ENCODE results near the gene EXTL1. TPM values are rescaled to one million over a fixed set of nuclear protein-coding genes. Genes with fewer than 3 reads are reported as not detected.
"Not testable (repeated sequence)": the region's sequence is repeated elsewhere in the genome, so short reads cannot be mapped to it uniquely, and the experiment has no call there.

EXTL1 gene, protein sequence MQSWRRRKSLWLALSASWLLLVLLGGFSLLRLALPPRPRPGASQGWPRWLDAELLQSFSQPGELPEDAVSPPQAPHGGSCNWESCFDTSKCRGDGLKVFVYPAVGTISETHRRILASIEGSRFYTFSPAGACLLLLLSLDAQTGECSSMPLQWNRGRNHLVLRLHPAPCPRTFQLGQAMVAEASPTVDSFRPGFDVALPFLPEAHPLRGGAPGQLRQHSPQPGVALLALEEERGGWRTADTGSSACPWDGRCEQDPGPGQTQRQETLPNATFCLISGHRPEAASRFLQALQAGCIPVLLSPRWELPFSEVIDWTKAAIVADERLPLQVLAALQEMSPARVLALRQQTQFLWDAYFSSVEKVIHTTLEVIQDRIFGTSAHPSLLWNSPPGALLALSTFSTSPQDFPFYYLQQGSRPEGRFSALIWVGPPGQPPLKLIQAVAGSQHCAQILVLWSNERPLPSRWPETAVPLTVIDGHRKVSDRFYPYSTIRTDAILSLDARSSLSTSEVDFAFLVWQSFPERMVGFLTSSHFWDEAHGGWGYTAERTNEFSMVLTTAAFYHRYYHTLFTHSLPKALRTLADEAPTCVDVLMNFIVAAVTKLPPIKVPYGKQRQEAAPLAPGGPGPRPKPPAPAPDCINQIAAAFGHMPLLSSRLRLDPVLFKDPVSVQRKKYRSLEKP
- total RNA-seq (2014; rRNA removed; shearing (Covaris generic)), result not detected in 2 replicates

DNA sequence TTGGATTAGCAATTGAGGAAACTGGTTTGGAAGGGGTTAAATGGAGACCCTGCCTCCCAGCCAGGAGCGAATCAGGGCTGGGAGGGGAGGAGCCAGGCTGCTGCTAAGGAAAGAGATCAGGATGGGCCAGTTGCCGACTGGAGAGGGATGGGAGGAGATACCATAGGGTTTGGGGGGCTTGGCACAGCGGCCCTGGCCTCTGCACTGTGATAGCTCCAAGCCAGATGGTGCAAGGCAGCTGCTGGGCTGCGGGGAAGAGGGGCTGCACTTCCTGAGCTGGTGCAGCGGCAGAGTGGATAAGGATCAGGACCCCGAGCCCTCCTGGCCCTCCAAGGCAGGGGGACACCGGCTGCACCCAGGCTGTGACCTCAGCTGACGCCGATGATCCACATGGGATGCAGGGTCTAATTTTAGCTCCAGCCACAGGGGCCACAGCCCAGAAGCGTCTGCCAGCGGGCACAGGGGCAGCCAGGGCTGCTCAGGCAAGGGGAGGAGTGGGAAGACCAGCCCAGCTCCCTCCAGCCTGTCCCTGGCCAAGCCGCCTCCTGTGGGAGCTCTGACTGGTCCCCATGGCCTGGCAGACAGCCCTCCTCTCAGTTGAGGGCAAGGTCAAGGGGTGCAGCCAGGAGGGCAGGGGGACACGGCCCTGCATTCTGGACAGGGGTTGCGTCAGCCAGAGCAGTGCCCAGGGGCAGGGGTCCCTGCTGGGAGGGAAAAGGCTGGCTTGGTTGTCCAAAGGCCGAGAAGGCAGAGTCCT is at the start of gene EXTL1:
Gene EXTL1 (plus strand): TSS at position 129 of the 757 bp plus-strand sequence. CDS start 872 bp downstream, outside the sequence.
- DNase-seq (ENCODE audit: low spot score), result no peak

DNA sequence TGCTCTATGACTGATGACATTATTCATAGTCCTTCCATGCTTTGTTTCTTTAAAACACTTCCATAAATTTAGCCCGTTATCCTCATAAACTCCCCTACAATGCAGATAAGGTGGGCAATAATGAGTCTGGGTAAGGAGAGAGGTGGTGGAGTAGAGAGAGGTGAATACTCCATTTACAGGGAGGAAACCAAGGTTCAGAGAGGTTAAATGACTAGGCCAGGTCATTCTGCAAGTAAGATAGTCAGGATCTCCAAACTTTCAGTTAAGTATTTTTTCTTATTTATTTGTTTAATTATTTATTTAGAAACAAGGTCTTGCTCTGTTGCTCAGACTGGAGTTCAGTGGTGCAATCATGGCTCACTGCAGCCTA is 49.8 kb upstream of the EXTL1 start:
- DNase-seq (ENCODE audit: low spot score), result no peak

DNA sequence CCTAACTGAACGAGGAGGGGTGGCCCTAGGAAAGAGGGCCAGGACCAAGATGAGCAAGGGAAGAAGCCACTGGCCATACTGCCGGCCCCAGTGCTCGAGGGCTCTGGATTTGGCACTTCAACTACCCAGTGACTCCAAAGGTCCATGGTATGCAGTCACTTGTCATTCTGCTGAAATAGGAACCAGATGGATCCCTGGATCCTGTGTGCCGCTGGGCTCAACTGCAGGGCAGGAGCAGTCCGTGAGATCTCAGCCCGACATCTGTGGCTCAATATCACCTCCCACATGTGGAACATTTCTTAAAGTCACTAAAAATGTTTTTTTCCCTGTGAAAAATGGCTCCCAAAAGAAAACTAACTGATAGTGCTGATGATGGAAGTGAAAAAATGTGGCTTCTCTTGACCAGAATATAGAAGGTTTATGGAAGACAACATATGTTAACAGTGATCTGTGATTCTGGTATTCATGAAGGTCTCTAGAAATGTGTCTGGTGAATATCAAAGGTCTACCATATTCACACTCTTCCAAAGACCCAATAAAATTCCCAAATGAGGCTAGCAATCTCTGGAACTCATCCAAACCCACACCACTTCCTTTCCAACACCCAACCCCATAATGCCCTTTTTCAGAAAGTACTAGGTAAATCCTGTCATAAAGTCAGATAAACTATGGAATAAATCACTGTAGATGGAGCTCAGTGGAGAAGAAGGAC is 47.8 kb upstream of the EXTL1 start:
- DNase-seq (ENCODE audit: low spot score), result no peak

DNA sequence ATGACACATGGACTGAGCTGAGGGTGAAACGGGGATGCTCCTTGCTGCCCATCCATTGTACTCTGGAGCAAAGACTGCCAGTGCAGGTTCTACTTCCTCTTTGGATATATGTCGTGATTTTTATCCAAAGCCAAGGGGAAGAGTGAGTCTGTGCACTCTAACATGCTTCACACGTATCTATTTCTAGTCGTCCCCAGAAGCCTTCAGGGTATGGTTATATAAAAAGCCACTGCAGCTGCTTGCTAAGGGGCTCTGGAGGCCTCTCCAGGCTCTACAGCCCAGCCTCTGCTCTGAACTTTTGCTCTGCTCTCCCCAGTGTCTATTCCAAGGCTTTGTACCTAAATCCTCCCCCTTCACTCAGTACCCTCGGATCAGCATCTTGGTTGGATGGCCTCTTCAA is 43.8 kb upstream of the EXTL1 start:
- DNase-seq (ENCODE audit: low spot score), result no peak

DNA sequence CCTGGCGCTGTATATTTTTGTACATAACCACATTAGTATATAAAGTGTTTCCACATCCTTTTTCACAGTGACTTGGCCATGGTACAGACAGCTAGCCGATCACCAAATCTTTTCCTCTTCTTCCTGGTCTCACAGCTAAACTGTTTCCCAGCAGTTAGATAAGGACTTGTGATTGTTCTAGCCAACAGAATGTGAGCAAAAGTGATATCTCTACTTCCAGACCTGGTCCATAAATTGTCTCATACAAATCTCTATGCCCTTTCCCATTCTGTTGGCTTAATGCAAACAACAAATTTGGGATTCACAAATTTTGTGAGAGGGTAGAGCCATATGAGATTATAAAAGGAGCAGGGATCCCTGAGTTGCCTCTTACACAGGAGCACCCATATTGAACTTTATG is 43.2 kb upstream of the EXTL1 start:
- no peak for DNase-seq (ENCODE audit: low spot score)

DNA sequence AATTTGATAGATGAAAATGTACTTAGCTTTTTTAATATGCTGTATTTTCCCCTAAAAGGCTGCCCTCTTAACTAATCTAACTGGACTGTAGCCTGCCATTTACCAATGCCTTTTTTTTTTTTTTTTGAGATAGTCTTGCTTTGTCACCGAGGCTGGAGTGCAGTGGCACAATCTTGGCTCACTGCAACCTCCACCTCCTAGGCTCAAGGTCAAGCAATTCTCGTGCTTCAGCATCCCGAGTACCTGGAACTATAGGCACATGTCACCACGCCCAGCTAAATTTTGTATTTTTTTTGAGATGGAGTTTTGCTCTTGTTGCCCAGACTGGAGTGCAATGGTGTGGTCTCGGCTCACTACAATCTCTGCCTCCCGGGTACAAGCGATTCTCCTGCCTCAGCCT is 42.4 kb upstream of the EXTL1 start:
- no peak for DNase-seq (ENCODE audit: low spot score)

DNA sequence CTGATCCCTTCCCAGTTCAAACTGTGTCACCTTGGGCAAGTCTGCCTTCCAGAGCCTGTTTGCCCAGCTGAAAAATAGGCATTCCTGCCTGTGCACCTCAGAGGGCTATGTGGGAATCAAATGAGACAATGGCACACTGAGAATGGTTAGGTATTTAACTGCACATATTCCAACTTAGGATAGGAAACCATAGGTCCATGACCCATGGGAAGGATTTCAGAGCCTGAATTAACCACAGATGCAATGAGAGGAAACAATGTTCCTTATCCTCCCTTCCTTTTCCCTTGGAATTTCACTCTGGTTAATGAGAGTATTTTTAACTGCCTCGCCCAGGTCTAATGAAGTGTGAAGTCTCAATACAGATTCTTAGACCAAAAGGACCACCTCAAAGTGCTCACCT is 36.4 kb upstream of the EXTL1 start:
- DNase-seq (ENCODE audit: low spot score), result no peak

DNA sequence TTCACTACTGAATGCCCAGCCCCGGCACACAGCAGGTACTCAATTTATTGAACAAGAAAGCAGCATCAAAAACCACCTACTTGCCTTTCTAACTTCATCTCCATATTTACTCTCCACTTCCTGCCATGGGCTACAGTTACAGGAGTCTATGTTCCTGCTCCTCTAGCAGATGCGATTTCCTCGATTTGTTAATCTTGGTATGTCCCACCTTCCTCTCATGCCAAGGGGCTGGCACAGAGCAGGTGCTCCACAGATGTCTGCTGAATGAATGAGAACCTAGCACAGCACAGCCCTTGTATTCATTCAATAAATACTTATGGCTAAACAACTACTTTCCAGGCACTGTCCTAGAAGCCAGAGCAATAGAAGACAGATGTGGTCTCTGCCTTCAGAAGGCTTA is 35.9 kb upstream of the EXTL1 start:
- DNase-seq (ENCODE audit: low spot score), result no peak

DNA sequence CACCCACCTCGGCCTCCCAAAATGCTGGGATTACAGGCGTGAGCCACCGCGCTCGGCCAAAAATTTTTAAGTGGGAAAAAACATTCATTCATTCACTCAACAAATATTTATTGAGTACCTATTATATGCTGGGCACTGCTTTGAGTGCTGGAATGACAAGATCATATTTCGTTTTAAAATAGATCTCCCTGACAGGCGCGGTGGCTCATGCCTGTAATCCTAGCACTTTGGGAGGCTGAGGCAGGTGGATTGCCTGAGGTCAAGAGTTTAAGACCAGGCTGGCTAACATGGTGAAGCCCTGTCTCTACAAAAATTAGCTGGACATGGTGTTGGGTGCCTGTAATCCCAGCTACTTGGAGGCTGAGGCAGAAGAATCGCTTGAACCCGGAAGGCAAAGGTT is 34.8 kb upstream of the EXTL1 start:
- not testable (repeated sequence) for DNase-seq (ENCODE audit: low spot score)

DNA sequence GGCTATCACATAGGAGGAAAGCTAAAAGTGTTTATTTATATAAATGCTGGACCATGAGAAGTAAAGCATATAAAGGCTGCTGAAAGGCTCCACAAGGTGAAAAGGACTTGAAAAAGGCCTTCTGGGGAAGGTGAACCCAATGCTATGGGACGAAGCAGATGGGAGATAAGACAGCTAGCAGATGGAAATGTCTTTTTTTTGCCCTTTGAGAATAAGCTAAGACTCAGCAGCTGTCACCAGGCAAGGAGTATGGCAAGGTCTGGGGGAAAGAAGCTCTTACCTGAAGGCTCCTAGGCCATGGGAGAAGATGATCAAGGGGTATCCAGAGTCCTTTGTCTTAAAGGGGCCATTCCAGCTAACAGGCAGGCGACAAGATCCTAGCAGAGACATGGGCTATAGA is 33.6 kb upstream of the EXTL1 start:
- DNase-seq (ENCODE audit: low spot score), result no peak

DNA sequence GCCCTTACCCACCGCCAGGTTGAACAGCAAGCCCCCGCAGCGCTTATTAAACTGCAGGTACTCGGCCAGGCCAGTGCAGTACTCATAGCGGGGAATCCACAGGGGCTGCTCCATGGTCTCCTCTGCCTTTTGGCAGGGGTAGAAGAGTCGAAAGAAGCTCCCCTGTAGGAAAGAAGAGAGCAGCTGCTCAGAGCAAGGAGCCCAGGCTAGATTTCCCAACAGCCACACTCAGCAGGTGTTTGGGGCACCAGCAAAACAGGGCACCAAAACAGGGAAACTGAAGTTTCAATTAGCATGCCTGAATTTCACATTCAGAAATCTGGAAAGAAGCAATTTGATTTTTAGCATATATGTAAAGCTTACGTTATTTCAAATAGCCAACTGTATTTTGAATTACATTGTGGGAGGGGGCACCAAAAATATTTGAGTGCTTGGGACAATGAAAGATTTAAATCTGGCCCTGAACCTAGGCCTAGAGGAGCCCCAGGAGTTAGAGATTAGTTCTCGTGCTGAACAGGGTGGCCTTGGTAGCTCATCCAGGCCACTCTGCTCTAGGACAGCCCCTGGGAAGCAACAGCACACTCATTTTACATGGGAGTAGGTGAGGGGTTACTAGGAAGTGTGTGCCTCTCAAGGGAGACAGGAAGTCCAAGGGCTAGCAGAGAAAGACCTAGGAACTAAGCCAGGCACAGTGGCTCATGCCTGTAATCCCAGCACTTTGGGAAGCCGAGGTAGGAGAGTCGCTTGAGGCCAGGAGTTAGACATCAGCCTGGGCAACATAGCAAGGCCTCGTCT is 31.9 kb upstream of the EXTL1 start:
- DNase-seq (ENCODE audit: low spot score), result peak; percentile 26

DNA sequence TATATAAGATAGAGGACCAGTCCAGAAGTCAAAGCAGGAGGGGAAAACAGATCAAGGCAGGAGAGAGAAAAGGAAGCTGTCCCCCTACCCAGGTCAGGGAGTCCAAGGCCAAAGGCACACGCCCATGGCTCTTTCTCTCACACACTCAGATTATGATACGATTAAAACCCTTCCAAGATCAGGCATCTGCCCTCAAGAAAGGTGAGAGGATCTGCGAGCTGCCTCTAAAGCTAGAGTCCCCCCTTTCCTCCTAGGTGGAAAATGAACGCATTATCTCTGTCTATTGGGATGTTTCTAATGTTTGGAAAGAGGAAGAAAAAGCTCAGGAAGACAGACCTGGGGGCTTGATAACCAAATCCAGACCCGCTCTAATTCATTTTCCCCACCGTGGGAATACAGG is 31.3 kb upstream of the EXTL1 start:
- no peak for DNase-seq (ENCODE audit: low spot score)

DNA sequence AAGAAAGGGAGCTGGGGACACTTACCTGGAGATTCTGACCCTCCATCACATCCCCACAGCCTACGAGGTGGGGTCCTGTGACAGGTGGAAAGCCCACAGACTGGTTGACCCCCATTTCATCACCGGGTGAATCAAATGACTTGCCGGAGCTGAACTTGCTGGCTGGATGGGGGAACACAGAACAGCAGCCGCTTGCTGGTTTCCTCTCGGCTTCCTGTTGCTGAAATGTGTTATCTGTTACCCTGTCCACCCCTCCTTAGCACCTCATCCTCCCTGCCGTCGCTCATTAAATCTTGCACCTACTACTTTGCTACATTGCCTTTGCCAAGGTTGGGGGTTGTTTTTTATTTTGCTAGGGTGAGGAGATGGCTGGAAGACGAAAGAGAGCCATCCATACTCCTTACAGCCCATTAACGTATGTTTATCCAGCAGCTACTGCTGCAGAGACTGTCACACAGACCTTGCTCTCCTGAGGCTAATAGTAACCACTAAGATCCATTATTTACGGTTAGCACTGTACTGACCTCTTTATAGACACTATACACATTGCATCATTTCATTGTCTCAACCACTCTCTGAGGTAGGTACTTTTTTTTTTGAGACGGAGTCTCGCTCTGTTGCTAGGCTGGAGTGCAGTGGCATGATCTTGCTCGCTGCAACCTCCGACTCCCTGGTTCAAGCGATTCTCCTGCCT is 30.7 kb upstream of the EXTL1 start:
- no peak for DNase-seq (ENCODE audit: low spot score)

DNA sequence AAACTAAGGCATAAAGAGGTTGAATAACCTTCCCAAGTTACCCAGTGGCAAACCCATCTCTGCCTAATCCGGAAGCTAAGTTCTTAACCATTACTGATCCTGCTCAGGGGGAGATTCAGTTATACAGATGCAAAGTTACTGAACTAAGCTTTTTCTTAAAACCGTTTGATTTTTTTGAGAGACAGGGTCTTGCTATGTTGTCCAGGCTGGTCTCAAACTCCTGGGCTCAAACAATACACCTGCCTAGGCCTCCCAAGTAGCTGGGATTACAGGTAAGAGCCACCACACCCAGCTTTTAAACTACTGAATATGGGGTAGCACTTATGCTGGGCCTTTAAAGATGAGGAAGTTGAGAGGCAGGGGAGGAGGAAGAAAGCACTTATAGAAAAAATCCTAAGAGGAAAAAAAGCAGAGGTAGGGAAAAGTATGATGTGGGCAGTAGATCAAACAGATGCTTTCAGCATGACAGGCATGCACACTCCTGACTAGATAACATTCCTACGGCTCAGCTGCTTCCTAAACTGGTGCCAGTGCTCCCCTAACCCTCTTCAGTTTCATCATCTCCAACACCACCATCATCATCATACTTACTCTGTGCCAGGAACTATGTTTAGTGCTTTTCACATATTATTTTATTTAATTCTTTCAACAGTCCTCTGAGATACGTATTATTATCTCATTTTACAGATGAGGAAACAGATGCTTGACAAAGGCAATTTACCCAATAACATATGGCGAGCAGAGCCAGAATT is 29.5 kb upstream of the EXTL1 start:
- DNase-seq (ENCODE audit: low spot score), result no peak

DNA sequence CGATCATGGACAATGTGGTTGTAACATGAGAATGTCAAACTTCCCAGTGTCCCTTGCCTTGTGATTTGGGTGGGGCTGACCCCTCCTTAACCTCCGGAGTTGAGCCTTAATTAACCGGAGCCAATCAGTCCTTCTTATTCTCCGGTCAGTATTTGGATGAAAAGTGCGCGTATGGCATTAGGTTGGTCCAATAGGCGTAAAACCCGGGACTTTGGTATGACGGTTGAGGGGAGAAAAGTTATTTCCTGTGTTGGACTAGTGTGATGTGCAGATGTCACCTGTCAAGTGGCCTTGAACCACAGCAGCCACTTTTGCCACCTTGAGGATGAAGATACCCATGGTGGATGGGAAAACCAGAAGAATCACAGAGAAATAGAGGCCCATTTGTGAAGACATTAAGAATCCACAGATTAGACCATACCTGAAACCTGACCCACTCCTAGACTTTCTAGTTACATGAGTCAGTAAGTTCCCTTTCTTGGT is 28.8 kb upstream of the EXTL1 start:
- DNase-seq (ENCODE audit: low spot score), result no peak

DNA sequence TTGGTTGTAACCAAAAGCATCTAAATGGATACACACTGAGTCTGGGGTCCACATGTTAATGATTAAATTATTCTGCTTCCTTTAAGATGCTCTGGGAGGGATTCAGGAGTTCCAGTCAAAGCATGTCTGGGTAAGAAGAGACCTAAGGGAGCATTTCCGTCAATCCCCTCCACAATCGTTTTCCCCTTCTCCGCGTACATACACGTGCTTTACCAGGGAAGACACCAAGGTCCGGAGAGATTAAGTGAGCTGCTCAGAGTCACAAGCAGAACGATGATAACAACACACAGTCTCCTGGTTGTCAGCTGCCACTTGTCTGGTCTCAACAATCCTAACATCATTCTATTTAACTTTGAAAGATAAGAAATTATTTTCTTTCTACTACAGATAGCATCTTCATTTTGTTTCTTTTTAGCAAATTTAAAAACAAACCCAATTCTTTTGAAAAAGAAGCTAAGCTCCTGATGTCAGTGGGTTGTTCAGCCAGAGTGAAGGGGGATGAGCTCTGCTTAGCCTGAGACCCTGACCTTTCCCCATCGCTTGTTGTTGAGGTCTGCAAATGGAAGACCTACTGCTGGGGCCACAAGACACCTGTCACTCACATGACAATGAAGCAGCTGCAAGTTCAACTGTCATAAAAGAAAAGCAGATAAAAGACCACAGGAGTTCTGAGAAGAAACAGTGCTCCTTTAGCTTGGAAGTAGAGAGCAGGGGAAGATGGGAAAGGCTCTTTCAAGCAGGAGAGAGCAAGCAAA is 28.2 kb upstream of the EXTL1 start:
- no peak for DNase-seq (ENCODE audit: low spot score)

DNA sequence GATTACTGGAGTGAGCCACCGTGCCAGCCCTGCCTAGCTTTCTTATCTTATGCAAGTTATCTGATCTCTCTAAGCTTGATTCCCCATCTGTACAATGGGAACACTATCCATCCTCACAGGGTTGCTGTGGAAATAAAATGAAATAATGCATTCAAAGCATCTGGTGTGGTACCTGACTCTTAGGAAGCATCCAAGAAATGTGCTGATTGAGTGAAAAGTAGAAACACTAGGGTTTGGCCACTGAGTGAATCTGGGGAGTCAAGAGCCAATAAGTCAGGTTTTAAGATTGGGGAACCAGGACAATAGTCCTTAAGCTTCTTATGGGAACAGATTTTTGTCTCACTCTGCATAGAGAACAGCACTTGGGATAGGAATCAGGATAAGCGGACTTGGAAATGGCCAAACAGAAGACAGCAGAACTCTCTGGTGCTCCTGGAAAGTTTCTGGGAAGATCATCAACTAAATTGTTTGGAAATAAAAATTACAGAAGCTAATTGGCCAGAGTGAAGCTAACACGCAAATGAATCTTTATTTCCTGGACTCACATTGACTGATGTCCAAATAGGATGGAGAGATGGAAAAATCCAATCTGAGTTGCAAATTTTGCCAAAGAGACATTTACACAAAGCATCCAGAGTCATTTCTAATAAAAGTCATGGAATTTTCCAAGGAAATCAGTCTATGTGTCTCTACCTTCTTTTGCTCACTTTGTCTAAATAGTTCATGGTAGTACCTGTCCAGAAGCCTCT is 27.0 kb upstream of the EXTL1 start:
- no peak for DNase-seq (ENCODE audit: low spot score)

Data from HT-29 (cell line).